HG02870 (cell line): ENCODE data around the gene HOXC12.

Experiments used
- ATAC-seq: cut with Tn5 transposase; IDR thresholded peaks from one replicate; pipeline ENCODE4 v1.9.1; 2021; ENCODE audit warnings: mild to moderate bottlenecking, moderate library complexity; ENCODE audit not compliant: unreplicated experiment

The HOXC12 gene

GRCh38 chr12:53995002-53995377, 40.3 kb downstream of the HOXC12 start:
- ATAC-seq = no peak

- no peak for ATAC-seq
Observed at GRCh38 chr12:53995378-53996239, 40.9 kb downstream of the HOXC12 start.

- no peak for ATAC-seq
Observed at GRCh38 chr12:53996240-53997203, 41.8 kb downstream of the HOXC12 start.

- ATAC-seq = no peak
Observed at GRCh38 chr12:53997204-53998109, 42.8 kb downstream of the HOXC12 start.

GRCh38 chr12:53998110-53998899, 43.6 kb downstream of the HOXC12 start:
- no peak for ATAC-seq

GRCh38 chr12:53998900-53999236, 44.2 kb downstream of the HOXC12 start:
- no peak for ATAC-seq

GRCh38 chr12:53999559-54000115, 44.9 kb downstream of the HOXC12 start:
- no peak for ATAC-seq

- ATAC-seq = no peak
Observed at GRCh38 chr12:54000116-54001114, 45.7 kb downstream of the HOXC12 start, which contains the start of gene HOXC9. HOXC9 (plus strand) TSS chr12:54000161; CDS start chr12:54000189, 28 bp downstream.

GRCh38 chr12:54001283-54002187, 46.8 kb downstream of the HOXC12 start:
- no peak for ATAC-seq

GRCh38 chr12:54002278-54002914, 47.7 kb downstream of the HOXC12 start:
- ATAC-seq = no peak

- ATAC-seq = no peak
Observed at GRCh38 chr12:54002915-54003389, 48.2 kb downstream of the HOXC12 start.

- ATAC-seq = no peak
Observed at GRCh38 chr12:54003625-54004024, 48.9 kb downstream of the HOXC12 start.

GRCh38 chr12:54004063-54004840, 49.5 kb downstream of the HOXC12 start:
- no peak for ATAC-seq

- ATAC-seq = no peak
Observed at GRCh38 chr12:54004841-54005530, 50.3 kb downstream of the HOXC12 start.

- ATAC-seq = no peak
Observed at GRCh38 chr12:54005531-54005852, 50.8 kb downstream of the HOXC12 start.
